NOMO-1 treated with dmso at 0.1 percent for 144 hours (cell line): Measurements from ENCODE around the gene CMSS1.
"Not testable (repeated sequence)": the region's sequence is repeated elsewhere in the genome, so short reads cannot be mapped to it uniquely, and the experiment has no call there.

Experiments
- DNase-seq: peaks from one replicate; lab custom pipeline; 2025; ENCODE audit not compliant: unreplicated experiment; lab: John Stamatoyannopoulos, UW

Gene CMSS1

GRCh38 chr3:99817047-99817436 is 620 bp upstream of the CMSS1 start:
- DNase-seq = no peak

- no peak for DNase-seq
Observed at GRCh38 chr3:99818818-99819217, 1.2 kb downstream of the CMSS1 start.

- DNase-seq = no peak
Observed at GRCh38 chr3:99823723-99824711, 6.4 kb downstream of the CMSS1 start.

DNA sequence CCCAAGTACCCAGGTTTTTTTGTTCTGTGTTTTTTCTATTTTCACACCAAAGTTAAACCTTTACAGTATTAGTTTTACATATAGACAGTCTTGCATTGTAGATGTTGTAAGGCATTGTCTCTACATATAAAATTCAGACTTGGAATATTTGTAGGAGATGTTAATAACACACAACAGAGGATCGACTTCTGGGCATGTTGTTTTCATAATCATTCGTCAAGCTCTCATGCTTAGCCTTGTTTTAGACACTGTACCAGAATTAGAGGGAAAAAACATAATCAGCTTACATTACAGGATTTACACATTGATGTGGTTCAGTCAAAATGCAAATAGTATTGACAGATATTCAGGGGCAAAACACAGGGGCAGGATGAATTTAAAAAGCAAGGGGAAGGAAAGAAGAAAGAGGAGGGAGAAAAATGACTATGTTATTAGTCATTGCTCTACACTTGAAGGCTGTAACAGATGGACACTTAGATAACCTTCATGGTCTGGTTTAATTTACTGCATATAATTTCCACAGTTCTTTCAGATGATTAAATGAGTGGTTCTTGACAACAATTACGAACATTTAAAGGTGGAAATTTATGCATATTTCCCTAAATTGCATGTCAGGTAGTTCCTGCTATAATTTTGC is 7.5 kb downstream of the CMSS1 start:
- DNase-seq = no peak

DNA sequence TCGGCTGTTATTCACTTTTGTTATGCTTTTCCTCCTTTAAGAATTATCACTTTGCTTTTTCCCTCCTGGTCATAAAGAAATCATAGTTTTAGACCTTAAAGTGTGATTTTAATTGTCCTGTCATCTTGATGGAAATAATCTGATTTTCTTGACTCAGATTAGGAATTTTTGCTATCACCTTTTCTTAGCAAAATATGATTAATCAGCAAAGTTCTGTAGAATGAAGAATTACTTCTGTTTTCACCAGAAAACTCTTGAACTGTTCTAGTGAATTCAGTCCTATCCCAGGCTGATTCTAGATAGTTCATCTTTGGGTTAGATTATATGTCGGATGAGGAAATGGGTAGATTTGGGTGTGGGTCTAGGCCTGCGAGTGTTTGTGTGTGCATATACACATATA is 12.2 kb downstream of the CMSS1 start:
- no peak for DNase-seq

GRCh38 chr3:99833617-99834205 is 16.0 kb downstream of the CMSS1 start:
- no peak for DNase-seq

DNA sequence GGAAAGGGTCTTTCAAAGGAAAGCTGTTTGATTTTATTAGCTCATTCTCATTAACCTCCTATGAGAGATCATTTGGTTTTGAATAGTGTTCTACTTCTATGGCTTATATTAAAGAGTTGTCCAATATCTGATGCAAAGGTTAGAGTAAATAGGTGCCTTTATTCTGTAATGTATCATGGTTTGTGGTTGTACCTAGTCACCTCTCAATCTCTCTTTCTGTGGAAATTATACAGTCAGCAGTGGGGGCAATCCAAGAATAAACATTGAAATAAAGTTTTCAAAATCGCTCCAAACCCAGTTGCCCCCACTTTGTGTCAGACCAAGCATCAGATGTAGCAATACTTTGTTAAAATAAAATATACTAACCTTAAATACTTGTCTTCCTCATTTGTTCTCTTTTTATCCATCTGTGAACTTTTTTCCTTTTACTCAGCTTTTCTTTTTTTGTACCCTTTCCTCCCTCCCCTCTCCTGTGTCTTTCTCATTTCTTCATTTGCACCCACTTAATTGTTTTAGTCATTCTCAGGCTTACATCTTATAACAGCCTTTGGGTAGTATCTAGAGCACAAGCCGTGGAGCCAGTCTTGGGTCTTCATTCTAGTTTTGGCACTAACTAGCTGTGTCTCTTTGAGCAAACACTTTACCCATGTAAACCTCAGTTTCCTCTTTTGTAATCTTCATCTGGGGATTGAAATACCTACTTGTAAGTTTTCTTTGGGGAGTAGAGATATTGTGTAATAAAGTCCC is 16.7 kb downstream of the CMSS1 start:
- DNase-seq = no peak

DNA sequence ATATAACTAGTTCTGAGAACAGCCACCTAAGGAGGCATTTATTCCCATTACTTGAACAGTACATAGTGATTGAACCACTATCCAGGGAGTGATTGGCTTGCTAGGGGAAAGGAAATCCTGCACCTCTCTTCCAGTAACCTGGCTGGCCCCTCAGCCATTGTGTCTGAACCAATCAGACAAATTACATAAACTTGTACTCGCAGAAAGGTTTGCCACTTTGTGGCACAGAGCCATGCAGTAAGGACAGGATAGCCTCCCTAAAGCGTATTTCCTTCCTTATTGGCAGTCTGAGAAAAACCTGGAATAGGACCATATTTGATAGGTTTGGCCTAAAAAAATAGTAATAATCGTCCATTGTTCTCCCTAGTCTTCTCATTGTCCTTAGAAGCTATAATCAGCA is 19.0 kb downstream of the CMSS1 start:
- no peak for DNase-seq

- DNase-seq = no peak
Observed at GRCh38 chr3:99837715-99838114, 20.1 kb downstream of the CMSS1 start.

DNA sequence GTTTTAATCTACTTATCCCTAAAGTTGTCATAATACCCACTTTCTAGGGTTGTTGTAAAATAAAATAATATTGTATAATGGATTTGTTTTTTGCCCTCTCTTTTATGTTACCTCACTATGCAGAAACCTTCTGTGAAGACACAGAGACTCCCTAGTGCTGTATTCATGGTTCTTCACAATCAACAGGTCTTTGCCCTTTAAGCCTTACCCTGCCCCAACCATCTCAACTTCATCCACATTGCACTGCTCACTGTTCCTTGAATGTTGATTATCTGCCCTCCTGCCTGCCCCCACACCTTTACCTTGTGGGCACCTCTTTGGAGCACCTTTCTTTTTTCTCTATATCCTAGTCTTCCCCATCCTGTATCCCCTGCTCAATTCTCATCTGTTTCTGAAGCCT is 21.1 kb downstream of the CMSS1 start:
- no peak for DNase-seq

DNA sequence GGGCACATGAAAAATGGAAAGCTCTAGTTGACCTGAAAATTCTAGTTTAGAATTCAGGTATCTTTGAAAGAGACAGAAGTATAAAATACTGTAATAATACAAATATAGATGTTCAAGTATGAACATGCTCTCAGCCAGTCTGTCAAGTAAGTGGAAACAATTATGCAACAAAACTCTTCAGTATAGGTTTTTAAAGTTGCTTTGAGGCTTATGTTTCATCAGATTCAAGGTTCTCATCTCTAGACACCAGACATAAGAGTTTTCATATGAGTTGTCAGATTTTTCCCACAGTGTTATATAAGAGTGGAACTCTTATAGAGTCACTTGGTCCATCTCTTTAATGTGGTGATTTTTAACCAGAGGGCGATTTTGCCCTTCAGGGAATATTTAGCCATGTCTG is 22.0 kb downstream of the CMSS1 start:
- no peak for DNase-seq

DNA sequence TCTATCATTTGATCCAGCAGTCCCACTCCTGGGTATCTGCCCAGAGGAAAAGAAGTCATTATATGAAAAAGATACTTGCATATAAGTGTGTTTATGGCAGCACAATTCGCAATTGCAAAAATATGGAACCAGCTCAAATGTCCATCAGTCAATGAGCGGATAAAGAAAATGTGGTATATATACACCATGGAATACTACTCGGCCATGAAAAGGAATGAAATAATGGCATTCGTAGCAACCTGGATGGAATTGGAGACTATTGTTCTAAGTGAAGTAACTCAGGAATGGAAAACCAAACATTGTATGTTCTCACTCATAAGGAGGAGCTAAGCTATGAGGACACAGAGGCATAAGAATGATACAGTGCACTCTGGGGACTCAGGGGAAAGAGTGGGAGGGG is 24.3 kb downstream of the CMSS1 start:
- DNase-seq = not testable (repeated sequence)

DNA sequence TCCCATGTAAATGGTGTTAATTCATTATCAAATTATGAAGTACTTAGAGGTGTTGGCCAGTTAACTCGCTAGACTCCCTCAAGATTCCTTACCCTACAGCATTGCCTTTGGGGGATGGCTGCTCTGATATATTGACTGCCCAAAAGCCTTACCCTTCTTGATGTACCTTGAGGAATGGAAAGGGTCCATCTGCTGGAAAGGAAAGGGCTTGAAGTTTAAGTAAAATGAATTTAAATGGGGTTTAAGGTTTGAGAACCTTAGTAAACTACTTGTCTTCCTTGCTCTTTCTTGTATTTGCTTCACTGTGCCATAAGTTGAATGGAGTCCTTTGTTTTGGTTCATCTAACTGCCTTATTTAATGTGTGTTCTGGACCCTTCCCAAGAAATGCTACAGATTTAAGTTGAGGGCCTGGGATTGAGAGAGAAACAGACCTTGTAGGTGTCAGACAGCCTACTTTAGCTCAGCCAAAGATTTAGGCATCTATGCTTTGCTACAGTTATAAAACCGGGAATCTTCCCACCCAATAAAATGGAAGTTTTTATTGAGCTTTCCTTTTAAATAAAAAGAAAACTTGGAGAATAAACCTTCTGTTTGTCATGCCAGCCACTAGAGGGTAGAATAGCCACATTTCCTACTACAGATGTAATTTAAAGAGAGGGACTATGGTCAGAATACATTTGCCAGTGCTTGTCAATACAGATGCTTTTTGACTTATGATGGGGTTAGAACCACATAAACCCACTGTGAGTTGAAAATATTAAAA is 25.3 kb downstream of the CMSS1 start:
- peak; percentile 28 for DNase-seq

DNA sequence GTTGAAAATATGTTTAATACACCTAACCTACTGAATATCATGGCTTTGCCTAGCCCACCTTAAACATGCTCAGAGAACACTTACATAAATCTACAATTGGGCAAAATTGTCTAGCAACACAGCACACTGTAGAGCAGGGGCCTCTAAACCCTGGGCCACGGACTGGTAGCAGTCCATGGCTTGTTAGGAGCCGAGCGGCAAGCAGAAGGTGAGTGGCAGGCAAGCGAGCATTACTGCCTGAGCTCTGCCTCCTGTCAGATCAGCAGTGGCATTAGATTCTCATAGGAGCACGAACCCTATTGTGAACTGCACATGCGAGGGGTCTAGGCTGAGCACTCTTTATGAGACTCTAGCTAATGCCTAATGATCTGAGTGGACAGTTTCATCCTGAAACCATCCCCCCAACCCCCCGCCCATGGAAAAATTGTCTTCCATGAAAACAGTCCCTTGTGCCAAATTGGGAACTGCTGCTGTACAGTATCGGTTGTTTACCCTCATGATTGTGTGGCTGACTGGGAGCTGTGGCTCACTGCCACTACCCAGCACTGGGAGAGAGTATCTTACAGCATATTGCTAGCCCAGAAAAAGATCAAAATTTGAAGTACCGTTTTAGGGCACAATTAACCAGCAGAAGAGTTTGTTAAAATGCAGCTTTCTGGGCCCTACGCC is 26.1 kb downstream of the CMSS1 start:
- no peak for DNase-seq

DNA sequence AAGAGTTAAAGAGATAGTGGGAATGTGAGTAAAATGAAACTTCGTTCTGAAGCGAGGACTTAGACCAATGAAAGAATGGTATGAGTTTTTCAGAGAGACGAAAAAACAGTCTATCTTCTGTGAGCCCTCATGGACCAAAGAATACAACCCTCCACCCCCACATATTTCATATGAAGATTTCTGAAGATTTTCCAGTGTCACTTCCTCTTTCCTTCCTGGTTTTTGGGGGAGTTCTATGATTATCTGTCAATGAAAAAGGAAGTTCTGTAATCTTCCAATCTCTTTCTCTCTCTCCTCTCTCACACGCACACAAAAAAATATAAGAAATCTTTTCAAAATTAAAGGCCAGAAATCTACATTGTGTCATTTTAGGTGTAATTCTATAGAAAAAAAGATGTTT is 27.7 kb downstream of the CMSS1 start:
- DNase-seq = peak; percentile 14

GRCh38 chr3:99845999-99846398 is 28.3 kb downstream of the CMSS1 start:
- no peak for DNase-seq

DNA sequence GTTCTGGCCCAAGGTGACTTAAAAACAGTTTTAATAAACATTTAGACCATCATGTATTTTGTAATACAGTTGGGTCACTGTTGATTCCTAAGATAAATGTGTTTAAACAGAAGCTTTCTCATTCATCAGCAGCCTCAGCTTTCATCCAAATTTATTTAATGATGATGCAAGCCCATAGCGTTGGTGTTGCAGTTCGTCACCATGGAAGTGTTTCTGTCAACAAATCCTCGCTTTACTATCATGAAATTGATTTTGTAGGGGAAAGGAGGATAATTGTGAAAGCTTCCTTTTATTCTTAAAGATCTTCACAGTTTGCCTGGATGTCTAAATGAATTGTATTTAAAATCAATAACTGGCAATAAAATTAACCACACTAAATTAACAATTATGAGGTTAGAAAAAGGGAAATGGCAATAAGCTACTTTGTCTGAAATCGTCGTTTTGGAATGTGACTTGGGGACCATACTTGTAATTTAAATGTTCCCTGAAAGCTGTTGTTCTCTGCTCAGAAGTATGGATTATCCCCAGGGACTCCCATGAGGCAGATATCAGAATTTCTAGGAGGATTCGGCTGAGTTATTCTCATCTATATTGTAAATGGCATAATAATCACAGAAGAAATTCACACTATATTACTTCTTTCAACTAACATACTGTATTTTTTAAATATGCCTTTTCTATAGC is 29.0 kb downstream of the CMSS1 start:
- no peak for DNase-seq

DNA sequence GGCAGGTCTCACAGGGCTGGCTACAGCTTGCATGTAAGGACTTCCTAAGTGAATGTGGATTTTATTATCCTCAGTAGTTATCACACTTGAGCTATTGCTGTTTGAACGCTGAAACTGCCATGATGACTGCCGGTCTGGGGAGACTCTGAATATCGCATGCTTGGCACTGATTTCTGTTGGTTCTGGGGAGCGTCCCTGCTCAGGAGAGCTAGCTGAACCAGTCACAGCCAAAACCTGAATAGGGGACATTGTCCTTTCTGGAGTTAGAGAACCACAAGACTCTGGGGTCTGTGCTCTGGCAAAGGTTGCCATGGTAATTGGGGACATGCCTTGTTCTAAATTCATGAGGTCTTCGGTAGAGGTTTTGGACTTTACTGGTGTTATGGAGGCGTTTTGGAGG is 30.8 kb downstream of the CMSS1 start:
- DNase-seq = no peak

- peak; percentile 65 for DNase-seq
Observed at GRCh38 chr3:99850608-99851007, 32.9 kb downstream of the CMSS1 start.
